ENCODE measurements around the gene LMO7. TPM values are rescaled to one million over a fixed set of nuclear protein-coding genes. Genes with fewer than 3 reads are reported as not detected.

Gene LMO7
- total and polyA plus RNA-seq, 4 donors: 17.5 to 69.6 (median 38.2) TPM

GRCh38 chr13:75752826-75753225 is 116.7 kb downstream of the LMO7 start:
- no peak for DNase-seq (ENCODE audit: low spot score)
- H3K9ac ChIP-seq (ENCODE audit: low read depth in 1 of 2, low read length in 2 of 2): no peak overlapping the region
- no peaks in the 10 kb centered on the region for H3K4me1 ChIP-seq (ENCODE audit: control insufficient read depth in 4 of 4, insufficient read depth in 4 of 4, low read length in 3 of 4)
- H3K4me3 ChIP-seq (ENCODE audit: low read depth in 1 of 3, low read length in 3 of 3): no peak overlapping the region
- TF ChIP-seq TAF1 (conservative IDR thresholded peaks at IDR 0.05) (no peak), GABPA (IDR thresholded peaks at IDR 0.05 in 1 of 2, conservative IDR thresholded peaks at IDR 0.05 in 1 of 2) (no peak), JUND (IDR thresholded peaks at IDR 0.05) (no peak), ZBTB33 (IDR thresholded peaks at IDR 0.05) (no peak)
- H3K27ac ChIP-seq (ENCODE audit: low read depth in 1 of 2, low read length in 2 of 2): no peak overlapping the region
- no peaks in the 10 kb centered on the region for H3K27me3 ChIP-seq (ENCODE audit: control insufficient read depth in 4 of 4, insufficient read depth in 4 of 4, low read length in 3 of 4)
- H3K9me3 ChIP-seq (ENCODE audit: control insufficient read depth in 4 of 4, low read length in 3 of 4): no peaks in the 10 kb centered on the region
- H3K36me3 ChIP-seq (ENCODE audit: control insufficient read depth in 4 of 4, insufficient read depth in 3 of 4, low read depth in 1 of 4, low read length in 3 of 4): no peaks in the 10 kb centered on the region

- no peak for DNase-seq (ENCODE audit: low spot score)
- H3K4me1 ChIP-seq (ENCODE audit: control insufficient read depth in 4 of 4, insufficient read depth in 4 of 4, low read length in 3 of 4): peaks cover 2 to 6% (median 5%) of the 10 kb centered on the region in 4 donors
Measured at GRCh38 chr13:75754936-75755335, 118.8 kb downstream of the LMO7 start.

More at GRCh38 chr13:75754936-75755335, 118.8 kb downstream of the LMO7 start:
- WGBS: 97% methylated on average over 3 of the region's 3 CpGs
- Histone ChIP-seq H3K27ac (ENCODE audit: low read depth in 1 of 2, low read length in 2 of 2) (no peak overlapping the region), H3K9me3 (ENCODE audit: control insufficient read depth in 4 of 4, low read length in 3 of 4) (no peaks in the 10 kb centered on the region), H3K4me3 (ENCODE audit: low read depth in 1 of 3, low read length in 3 of 3) (no peak overlapping the region), H3K27me3 (ENCODE audit: control insufficient read depth in 4 of 4, insufficient read depth in 4 of 4, low read length in 3 of 4) (no peaks in the 10 kb centered on the region), H3K9ac (ENCODE audit: low read depth in 1 of 2, low read length in 2 of 2) (no peak overlapping the region), H3K36me3 (ENCODE audit: control insufficient read depth in 4 of 4, insufficient read depth in 3 of 4, low read depth in 1 of 4, low read length in 3 of 4) (no peaks in the 10 kb centered on the region)
- TF ChIP-seq HNF4A (conservative IDR thresholded peaks at IDR 0.05) (no peak), EGR1 (IDR thresholded peaks at IDR 0.05; ENCODE audit: low read depth in 2 of 2) (no peak), NR2F2 (IDR thresholded peaks at IDR 0.05) (no peak), FOXA2 (IDR thresholded peaks at IDR 0.05) (no peak), ZBTB33 (IDR thresholded peaks at IDR 0.05) (no peak), SP1 (IDR thresholded peaks at IDR 0.05) (no peak), FOXA1 (IDR thresholded peaks at IDR 0.05) (no peak), YY1 (IDR thresholded peaks at IDR 0.05) (no peak), RAD21 (IDR thresholded peaks at IDR 0.05) (no peak), RXRA (IDR thresholded peaks at IDR 0.05) (no peak), HNF4G (IDR thresholded peaks at IDR 0.05) (no peak), GABPA (IDR thresholded peaks at IDR 0.05 in 1 of 2, conservative IDR thresholded peaks at IDR 0.05 in 1 of 2) (no peak), JUND (IDR thresholded peaks at IDR 0.05) (no peak)
- TF ChIP-seq, protein P1, sequence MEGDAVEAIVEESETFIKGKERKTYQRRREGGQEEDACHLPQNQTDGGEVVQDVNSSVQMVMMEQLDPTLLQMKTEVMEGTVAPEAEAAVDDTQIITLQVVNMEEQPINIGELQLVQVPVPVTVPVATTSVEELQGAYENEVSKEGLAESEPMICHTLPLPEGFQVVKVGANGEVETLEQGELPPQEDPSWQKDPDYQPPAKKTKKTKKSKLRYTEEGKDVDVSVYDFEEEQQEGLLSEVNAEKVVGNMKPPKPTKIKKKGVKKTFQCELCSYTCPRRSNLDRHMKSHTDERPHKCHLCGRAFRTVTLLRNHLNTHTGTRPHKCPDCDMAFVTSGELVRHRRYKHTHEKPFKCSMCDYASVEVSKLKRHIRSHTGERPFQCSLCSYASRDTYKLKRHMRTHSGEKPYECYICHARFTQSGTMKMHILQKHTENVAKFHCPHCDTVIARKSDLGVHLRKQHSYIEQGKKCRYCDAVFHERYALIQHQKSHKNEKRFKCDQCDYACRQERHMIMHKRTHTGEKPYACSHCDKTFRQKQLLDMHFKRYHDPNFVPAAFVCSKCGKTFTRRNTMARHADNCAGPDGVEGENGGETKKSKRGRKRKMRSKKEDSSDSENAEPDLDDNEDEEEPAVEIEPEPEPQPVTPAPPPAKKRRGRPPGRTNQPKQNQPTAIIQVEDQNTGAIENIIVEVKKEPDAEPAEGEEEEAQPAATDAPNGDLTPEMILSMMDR (IDR thresholded peaks at IDR 0.05; ENCODE audit: low read depth, low read length, missing input control): no peak
- TF ChIP-seq, protein P2, sequence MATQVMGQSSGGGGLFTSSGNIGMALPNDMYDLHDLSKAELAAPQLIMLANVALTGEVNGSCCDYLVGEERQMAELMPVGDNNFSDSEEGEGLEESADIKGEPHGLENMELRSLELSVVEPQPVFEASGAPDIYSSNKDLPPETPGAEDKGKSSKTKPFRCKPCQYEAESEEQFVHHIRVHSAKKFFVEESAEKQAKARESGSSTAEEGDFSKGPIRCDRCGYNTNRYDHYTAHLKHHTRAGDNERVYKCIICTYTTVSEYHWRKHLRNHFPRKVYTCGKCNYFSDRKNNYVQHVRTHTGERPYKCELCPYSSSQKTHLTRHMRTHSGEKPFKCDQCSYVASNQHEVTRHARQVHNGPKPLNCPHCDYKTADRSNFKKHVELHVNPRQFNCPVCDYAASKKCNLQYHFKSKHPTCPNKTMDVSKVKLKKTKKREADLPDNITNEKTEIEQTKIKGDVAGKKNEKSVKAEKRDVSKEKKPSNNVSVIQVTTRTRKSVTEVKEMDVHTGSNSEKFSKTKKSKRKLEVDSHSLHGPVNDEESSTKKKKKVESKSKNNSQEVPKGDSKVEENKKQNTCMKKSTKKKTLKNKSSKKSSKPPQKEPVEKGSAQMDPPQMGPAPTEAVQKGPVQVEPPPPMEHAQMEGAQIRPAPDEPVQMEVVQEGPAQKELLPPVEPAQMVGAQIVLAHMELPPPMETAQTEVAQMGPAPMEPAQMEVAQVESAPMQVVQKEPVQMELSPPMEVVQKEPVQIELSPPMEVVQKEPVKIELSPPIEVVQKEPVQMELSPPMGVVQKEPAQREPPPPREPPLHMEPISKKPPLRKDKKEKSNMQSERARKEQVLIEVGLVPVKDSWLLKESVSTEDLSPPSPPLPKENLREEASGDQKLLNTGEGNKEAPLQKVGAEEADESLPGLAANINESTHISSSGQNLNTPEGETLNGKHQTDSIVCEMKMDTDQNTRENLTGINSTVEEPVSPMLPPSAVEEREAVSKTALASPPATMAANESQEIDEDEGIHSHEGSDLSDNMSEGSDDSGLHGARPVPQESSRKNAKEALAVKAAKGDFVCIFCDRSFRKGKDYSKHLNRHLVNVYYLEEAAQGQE (IDR thresholded peaks at IDR 0.05): no peak
- TF ChIP-seq, protein P3, sequence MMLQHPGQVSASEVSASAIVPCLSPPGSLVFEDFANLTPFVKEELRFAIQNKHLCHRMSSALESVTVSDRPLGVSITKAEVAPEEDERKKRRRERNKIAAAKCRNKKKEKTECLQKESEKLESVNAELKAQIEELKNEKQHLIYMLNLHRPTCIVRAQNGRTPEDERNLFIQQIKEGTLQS (IDR thresholded peaks at IDR 0.05): no peak
